ENCODE results near the gene NOBOX.
A peak's percentile ranks its signal among the peaks of the same experiment; 100 is the strongest.
"Not testable (repeated sequence)": the region's sequence is repeated elsewhere in the genome, so short reads cannot be mapped to it uniquely, and the experiment has no call there.

Gene NOBOX

GRCh38 chr7:144391823-144392255 lies 11.7 kb downstream of the NOBOX start:
- DNase-seq (ENCODE audit: low spot score), result peak; percentile 83

GRCh38 chr7:144391014-144391413 lies 12.5 kb downstream of the NOBOX start:
- no peak for DNase-seq (ENCODE audit: low spot score)

- DNase-seq (ENCODE audit: low spot score), result no peak
Measured at GRCh38 chr7:144390481-144390880, 13.0 kb downstream of the NOBOX start.

- no peak for DNase-seq (ENCODE audit: low spot score)
Measured at GRCh38 chr7:144388950-144389349, 14.5 kb downstream of the NOBOX start.

- peak; percentile 63 for DNase-seq (ENCODE audit: low spot score)
Measured at GRCh38 chr7:144386741-144387140, 16.8 kb downstream of the NOBOX start.

GRCh38 chr7:144384555-144385245 lies 18.8 kb downstream of the NOBOX start:
- peak; percentile 52 for DNase-seq (ENCODE audit: low spot score)

GRCh38 chr7:144384071-144384470 lies 19.4 kb downstream of the NOBOX start:
- no peak for DNase-seq (ENCODE audit: low spot score)

- DNase-seq (ENCODE audit: low spot score), result no peak
Measured at GRCh38 chr7:144379776-144380384, 23.6 kb downstream of the NOBOX start.

- DNase-seq (ENCODE audit: low spot score), result no peak
Measured at GRCh38 chr7:144378651-144379050, 24.8 kb downstream of the NOBOX start.

GRCh38 chr7:144369221-144369620 lies 34.3 kb downstream of the NOBOX start:
- DNase-seq (ENCODE audit: low spot score), result not testable (repeated sequence)

- not testable (repeated sequence) for DNase-seq (ENCODE audit: low spot score)
Measured at GRCh38 chr7:144367250-144367649, 36.2 kb downstream of the NOBOX start.

GRCh38 chr7:144365523-144365922 lies 38.0 kb downstream of the NOBOX start:
- not testable (repeated sequence) for DNase-seq (ENCODE audit: low spot score)

- not testable (repeated sequence) for DNase-seq (ENCODE audit: low spot score)
Measured at GRCh38 chr7:144362061-144362460, 41.4 kb downstream of the NOBOX start.

GRCh38 chr7:144356860-144357259 lies 46.6 kb downstream of the NOBOX start:
- not testable (repeated sequence) for DNase-seq (ENCODE audit: low spot score)

- DNase-seq (ENCODE audit: low spot score), result not testable (repeated sequence)
Measured at GRCh38 chr7:144356185-144356584, 47.3 kb downstream of the NOBOX start.

GRCh38 chr7:144355176-144355822 lies 48.2 kb downstream of the NOBOX start, which contains the start of gene ARHGEF5:
ARHGEF5 (plus strand) TSS chr7:144355402; CDS start chr7:144362670, 7,268 bp downstream.
- not testable (repeated sequence) for DNase-seq (ENCODE audit: low spot score)

GRCh38 chr7:144351667-144352066 lies 51.8 kb downstream of the NOBOX start:
- not testable (repeated sequence) for DNase-seq (ENCODE audit: low spot score)

GRCh38 chr7:144348625-144349024 lies 54.9 kb downstream of the NOBOX start:
- not testable (repeated sequence) for DNase-seq (ENCODE audit: low spot score)

Measured in GM03348 (cell line).